ENCODE data around the gene DNAH10. TPM values are rescaled to one million over a fixed set of nuclear protein-coding genes. Genes with fewer than 3 reads are reported as not detected.

Gene DNAH10
- total RNA-seq, 4 donors from 2014 or later: 0.14 to 0.20 TPM; not detected in 2

DNA sequence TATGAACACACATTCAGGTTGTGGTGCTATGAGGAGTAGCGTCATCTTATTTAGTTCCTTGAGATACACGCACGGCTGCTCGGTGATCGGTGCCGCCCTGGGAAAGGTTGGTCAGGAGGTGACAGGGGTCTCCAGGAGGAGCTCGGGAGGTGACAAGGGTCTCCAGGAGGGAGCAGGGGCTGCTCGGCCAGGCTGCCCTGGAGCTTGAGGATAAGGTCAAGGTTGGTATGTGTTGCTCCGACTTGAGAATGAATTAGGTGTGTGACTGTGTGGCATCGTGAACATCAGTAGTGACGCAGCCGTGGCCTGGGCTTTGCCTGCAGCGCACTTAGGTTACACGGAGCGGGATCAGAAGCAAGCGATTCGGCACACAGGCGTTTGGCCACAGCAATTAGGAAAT is 174.4 kb downstream of the DNAH10 start:
- intact Hi-C loops (cut with DNase I; ENCODE audit: low total_unique reads) (no loop called here), in situ Hi-C loops (cut with MboI; ENCODE audit: low pct_ligation_motif_present in 1 of 4, low pct_unique_long_range_greater_than_20kb in 1 of 4, low sequenced_read_pairs in 3 of 4) (no loop called here)
- Histone ChIP-seq H3K36me3 (peaks cover 0 to 2% (median 1%) of the 10 kb centered on the region in 4 donors), H3K4me3 (no peak overlapping the region), H3K27ac (no peak overlapping the region), H3K27me3 (no peaks in the 10 kb centered on the region), H3K9me3 (no peaks in the 10 kb centered on the region), H3K4me1 (no peaks in the 10 kb centered on the region)
- TF ChIP-seq EP300 (IDR thresholded peaks at IDR 0.05; ENCODE audit: low read depth): no peak
- TF ChIP-seq, protein P1, sequence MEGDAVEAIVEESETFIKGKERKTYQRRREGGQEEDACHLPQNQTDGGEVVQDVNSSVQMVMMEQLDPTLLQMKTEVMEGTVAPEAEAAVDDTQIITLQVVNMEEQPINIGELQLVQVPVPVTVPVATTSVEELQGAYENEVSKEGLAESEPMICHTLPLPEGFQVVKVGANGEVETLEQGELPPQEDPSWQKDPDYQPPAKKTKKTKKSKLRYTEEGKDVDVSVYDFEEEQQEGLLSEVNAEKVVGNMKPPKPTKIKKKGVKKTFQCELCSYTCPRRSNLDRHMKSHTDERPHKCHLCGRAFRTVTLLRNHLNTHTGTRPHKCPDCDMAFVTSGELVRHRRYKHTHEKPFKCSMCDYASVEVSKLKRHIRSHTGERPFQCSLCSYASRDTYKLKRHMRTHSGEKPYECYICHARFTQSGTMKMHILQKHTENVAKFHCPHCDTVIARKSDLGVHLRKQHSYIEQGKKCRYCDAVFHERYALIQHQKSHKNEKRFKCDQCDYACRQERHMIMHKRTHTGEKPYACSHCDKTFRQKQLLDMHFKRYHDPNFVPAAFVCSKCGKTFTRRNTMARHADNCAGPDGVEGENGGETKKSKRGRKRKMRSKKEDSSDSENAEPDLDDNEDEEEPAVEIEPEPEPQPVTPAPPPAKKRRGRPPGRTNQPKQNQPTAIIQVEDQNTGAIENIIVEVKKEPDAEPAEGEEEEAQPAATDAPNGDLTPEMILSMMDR (IDR thresholded peaks at IDR 0.05): no peak
- TF ChIP-seq POLR2A (IDR thresholded peaks at IDR 0.05): no peak
- no peak for TF ChIP-seq POLR2AphosphoS5 (IDR thresholded peaks at IDR 0.05)
- DNase-seq: no peak
- 93 to 96% methylated on average over 3 to 18 of the region's 18 CpGs for WGBS, 2 donors (ENCODE audit: low coverage in 1 of 2)

DNA sequence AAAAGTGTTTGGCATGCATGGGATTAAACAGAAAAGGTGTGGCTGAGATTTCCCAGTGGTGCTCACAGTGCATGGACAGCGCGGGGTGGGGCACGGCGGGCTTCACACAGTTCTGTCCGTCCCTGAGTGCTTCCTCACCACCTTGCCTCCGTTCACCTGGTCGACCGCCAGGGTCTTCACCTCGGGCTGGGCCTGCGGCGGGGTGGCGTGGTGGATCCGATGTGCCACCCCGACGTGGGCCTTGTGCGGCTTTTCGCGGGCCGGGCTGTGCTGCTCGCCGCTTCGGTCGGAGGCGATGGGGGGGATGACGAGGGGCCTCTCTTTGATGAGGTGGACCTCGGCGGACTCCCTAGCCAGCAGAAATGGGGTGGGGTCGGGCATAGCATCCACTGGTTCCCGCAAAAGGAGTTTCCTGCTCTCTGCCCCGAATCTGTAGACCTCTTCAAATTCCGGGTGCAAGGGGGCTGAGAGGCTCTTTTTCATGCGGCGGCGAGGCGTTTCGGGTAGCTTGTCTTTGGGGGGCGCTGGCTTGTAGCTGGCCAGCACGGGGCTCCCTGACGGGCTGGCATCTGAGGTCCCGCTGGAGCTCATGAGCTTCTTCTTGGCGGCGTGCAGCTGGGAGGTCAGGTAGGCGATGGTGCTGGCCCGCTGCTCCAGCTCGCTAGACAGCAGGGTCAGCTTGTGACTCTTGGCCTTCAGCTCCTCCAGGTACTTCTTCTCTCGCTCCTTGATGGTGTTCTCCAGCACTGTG is 175.0 kb downstream of the DNAH10 start:
- TF ChIP-seq POLR2A (IDR thresholded peaks at IDR 0.05) (no peak), EP300 (IDR thresholded peaks at IDR 0.05; ENCODE audit: low read depth) (no peak)
- TF ChIP-seq, protein P1 (IDR thresholded peaks at IDR 0.05): no peak
- in situ Hi-C loops (cut with MboI; ENCODE audit: low pct_ligation_motif_present in 1 of 4, low pct_unique_long_range_greater_than_20kb in 1 of 4, low sequenced_read_pairs in 3 of 4) (no loop called here), intact Hi-C loops (cut with DNase I; ENCODE audit: low total_unique reads) (no loop called here)
- DNase-seq: no peak
- 67 to 95% methylated on average over 1 to 46 of the region's 46 CpGs for WGBS, 2 donors (ENCODE audit: low coverage in 1 of 2)
- Histone ChIP-seq H3K27me3 (no peaks in the 10 kb centered on the region), H3K4me3 (no peak overlapping the region), H3K9me3 (no peaks in the 10 kb centered on the region), H3K4me1 (no peaks in the 10 kb centered on the region), H3K36me3 (peaks cover 0 to 9% (median 1%) of the 10 kb centered on the region in 4 donors), H3K27ac (no peak overlapping the region)

DNA sequence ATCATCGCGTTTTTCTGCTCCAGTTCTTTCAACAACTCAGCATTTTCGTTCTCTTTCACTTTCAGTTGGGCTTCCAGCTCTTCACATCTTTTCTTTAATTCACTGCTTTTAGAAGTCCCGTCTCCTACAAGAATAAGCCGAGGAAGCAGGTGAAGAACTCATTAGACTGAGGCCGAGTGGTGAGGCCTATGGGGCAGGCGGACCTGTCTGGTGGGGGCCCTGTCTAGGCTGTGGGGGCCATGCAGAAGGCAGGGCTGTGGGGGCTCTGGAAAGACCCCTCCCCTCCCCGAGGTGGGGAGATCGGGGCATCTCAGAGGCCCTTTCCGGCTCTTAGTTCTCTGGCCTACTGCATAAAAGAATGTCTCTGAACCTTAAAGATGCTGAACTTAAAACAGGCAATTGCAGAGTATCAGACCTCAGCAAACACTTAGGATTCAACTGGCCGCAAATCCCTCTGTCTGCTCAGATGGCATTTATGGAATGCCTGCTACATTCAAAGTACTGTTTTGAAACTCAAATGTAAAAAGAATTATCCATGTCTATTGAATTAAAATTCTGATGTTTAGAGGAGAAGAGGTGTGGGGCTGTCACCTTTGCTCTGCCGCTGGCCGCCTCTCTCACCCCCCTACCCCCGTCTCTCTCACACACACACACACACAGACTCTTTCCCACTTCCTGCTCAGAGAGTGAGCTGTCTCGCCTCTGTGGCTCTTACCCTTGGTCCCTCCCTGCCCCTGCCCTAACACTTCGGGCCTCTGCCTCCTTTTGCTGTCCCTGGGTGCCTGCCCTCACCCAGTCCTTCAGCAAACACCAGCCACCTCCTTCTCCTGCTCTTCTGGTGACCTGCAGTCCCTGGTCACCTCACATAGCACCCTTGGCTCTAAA is 175.8 kb downstream of the DNAH10 start:
- no peaks in the 10 kb centered on the region for H3K27me3 ChIP-seq
- 66 to 70% methylated on average over 12 to 16 of the region's 16 CpGs for WGBS, 2 donors (ENCODE audit: low coverage in 1 of 2)
- in situ Hi-C loops (cut with MboI; ENCODE audit: low pct_ligation_motif_present in 1 of 4, low pct_unique_long_range_greater_than_20kb in 1 of 4, low sequenced_read_pairs in 3 of 4): no loop called here
- no peak overlapping the region for H3K27ac ChIP-seq
- H3K4me1 ChIP-seq: no peaks in the 10 kb centered on the region
- no peak for DNase-seq
- intact Hi-C loops (cut with DNase I; ENCODE audit: low total_unique reads): no loop called here
- H3K9me3 ChIP-seq: no peaks in the 10 kb centered on the region
- TF ChIP-seq, protein P1 (IDR thresholded peaks at IDR 0.05): no peak
- TF ChIP-seq EP300 (IDR thresholded peaks at IDR 0.05; ENCODE audit: low read depth) (no peak), POLR2AphosphoS5 (IDR thresholded peaks at IDR 0.05) (no peak), POLR2A (IDR thresholded peaks at IDR 0.05) (no peak)
- H3K4me3 ChIP-seq: no peak overlapping the region
- peaks cover 0 to 12% (median 1%) of the 10 kb centered on the region in 4 donors for H3K36me3 ChIP-seq
